Right renal pelvis (tissue), 4 donors: ENCODE measurements around the gene NTRK2. TPM values are rescaled to one million over a fixed set of nuclear protein-coding genes. Genes with fewer than 3 reads are reported as not detected.

Source experiments
- DNase-seq, 4 donors: peaks; one replicate each; pipeline ENCODE4 v3.0.0-alpha.2; 2013; ENCODE audit warnings: low read depth in 4 of 4, low spot score in 3 of 4, missing footprints in 1 of 4
- polyA plus RNA-seq, 4 donors: library from polyadenylated mRNA; unstranded; fragments of 120-200 nt; gene quantifications; one replicate each; pipeline ENCODE4 v1.2.1, GENCODE V29; 2013; ENCODE audit not compliant: insufficient read length in 4 of 4

The NTRK2 gene
- polyA plus RNA-seq = 100 to 1,000 TPM in 3 of 4 donors, 10 to 100 TPM in 1; 94.3 to 117 (median 109) TPM

GRCh38 chr9:84669288-84670137 lies at the start of gene NTRK2:
Gene NTRK2 (plus strand): TSS chr9:84669729. CDS start chr9:84670749, 1,020 bp downstream.
- peak in 2 of 4 donors; percentile 60 to 65 for DNase-seq

DNA sequence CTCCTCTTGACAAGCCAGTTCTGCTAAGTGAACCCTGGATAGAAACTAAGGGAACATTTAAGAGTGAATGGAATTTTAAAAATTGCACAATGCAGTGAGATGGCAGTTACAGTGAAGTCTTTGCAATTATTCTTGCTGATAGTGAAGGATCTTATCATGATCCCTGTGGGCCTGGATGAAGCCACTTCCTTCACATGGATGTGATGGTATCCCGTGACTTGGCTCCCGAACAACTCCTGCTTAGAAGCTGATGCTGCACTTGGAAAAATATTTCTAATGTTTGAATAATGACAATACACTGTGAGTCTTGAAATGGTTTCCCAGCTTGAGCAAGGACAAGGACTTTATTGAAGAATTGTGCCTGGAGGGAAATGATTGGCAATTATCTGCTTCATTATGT lies 49.2 kb upstream of the NTRK2 start:
- no peak for DNase-seq

- DNase-seq = no peak
Observed at GRCh38 chr9:84621811-84622210, 47.7 kb upstream of the NTRK2 start.

GRCh38 chr9:84622981-84623380 lies 46.5 kb upstream of the NTRK2 start:
- no peak for DNase-seq

GRCh38 chr9:84636436-84636835 lies 33.1 kb upstream of the NTRK2 start:
- no peak for DNase-seq

- no peak for DNase-seq
Observed at GRCh38 chr9:84642553-84643141, 26.9 kb upstream of the NTRK2 start.

DNA sequence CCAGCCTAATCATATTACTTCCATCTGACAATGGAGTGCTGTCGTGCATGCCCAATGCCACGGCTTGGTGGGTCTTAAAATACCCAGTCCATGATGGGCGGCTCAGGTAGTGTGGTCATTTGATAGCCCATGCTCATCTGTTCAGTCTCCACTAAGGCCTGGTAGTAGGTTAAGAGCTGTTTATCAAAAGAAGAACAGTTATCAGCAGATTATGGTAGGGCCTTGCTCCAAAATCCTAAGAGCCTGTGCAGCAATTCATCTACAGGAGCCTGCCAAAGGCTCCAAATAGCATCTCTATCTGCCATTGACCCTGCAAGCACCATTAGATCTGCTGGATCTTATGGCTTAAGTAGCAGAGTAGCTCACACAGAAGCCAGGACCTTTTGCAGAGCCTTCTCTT lies 21.8 kb upstream of the NTRK2 start:
- no peak for DNase-seq

GRCh38 chr9:84652496-84653120 lies 16.9 kb upstream of the NTRK2 start:
- no peak for DNase-seq

DNA sequence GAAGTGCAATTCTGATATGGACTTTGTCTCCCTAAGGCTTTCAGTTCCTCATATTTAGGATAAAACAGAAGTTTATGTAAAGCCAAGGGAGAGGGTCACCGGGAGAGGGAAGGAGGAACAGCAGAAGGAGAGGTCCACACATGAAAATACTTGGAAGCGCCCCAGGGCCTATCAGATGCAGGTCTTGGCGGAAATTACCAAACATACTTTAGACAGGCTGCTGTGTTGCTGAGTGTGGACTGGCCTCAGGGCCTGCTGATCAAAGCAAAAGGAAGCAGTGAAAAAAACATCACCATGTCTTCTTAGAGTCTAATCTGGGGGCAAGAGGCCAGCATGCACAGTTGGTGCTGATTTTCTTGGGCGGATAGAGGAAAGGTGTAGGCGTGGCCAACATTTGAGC lies 14.1 kb upstream of the NTRK2 start:
- no peak for DNase-seq

GRCh38 chr9:84659313-84659712 lies 10.2 kb upstream of the NTRK2 start:
- no peak for DNase-seq

- no peak for DNase-seq
Observed at GRCh38 chr9:84659773-84660172, 9.8 kb upstream of the NTRK2 start.

DNA sequence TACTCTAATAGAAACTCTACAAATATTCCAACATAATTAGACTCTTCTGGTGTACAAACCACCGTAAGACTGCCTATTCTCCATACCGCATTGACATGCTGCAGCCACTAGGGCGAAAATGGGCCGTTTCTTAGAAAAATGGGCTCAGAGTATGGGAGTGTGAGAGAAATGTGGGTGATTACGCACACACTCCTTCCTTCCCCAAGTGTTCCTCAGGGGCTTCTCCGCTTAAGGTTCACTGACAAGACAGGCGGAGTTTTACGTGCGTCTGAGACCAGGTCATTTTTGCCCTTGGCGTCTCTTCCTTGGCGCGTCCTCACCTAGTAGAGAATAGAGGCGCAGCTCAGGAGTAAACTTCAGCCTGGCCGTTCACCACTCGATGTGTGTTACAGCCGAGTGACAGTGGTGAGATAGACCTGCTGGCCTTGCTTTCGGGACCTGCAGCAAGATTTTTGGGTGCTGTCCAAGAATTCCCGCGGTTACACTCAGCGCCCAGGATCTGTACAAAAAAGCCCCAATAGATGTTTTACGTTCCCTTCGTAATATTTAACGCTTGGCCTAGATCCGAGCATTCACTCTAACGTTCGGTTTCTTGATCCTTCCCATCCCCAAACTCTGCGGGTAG lies 1.8 kb upstream of the NTRK2 start:
- DNase-seq = peak in 2 of 4 donors; percentile 60 to 63

DNA sequence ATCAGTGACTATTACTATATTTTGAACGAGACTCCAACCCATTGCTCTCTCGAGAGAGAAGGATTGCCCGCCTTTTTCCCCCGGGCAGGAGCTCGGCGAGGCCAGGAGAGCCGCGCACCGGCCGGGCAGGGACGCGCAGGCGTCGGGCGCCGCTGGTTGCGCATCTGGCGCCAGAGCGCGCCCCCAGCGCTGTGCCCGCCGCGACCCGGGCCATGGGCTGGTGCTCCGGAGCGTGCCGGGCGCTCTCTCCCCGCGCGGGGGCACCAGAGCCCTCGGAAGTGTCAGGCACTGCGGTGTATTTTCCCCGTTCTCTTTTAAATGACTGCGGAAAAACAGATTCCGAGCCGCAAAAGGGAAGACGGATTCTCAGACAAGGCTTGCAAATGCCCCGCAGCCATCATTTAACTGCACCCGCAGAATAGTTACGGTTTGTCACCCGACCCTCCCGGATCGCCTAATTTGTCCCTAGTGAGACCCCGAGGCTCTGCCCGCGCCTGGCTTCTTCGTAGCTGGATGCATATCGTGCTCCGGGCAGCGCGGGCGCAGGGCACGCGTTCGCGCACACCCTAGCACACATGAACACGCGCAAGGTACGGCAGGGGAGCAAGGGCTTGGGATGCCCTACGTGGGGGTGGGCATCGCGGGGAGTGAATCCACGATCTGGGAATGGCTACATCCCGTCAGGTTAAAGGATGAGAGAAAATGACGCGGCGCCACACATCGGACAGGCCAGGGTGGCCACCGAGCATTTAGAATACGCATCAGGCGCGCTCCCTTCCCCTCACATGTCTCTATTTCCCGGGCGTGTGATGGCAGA lies 1.1 kb upstream of the NTRK2 start:
- peak in 3 of 4 donors; percentile 79 to 83 (median 82) for DNase-seq

DNA sequence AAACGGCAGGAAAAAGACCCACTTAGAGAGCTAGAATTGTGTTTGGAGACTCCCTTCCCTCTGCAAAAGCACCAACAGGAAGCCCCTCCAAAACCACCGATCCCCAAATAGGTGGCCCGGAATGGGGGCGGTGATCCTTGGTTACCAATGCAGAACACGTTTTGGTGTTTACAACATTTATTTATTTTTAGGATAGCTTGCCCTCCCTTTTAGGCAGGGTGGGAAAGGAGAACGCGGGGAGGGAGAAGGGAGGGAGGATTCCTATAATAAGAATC lies 579 bp upstream of the NTRK2 start:
- DNase-seq = peak in 1 of 4 donors; percentile 43

GRCh38 chr9:84670138-84671041 lies 861 bp downstream of the NTRK2 start:
- peak in 2 of 4 donors; percentile 38 to 39 for DNase-seq

DNA sequence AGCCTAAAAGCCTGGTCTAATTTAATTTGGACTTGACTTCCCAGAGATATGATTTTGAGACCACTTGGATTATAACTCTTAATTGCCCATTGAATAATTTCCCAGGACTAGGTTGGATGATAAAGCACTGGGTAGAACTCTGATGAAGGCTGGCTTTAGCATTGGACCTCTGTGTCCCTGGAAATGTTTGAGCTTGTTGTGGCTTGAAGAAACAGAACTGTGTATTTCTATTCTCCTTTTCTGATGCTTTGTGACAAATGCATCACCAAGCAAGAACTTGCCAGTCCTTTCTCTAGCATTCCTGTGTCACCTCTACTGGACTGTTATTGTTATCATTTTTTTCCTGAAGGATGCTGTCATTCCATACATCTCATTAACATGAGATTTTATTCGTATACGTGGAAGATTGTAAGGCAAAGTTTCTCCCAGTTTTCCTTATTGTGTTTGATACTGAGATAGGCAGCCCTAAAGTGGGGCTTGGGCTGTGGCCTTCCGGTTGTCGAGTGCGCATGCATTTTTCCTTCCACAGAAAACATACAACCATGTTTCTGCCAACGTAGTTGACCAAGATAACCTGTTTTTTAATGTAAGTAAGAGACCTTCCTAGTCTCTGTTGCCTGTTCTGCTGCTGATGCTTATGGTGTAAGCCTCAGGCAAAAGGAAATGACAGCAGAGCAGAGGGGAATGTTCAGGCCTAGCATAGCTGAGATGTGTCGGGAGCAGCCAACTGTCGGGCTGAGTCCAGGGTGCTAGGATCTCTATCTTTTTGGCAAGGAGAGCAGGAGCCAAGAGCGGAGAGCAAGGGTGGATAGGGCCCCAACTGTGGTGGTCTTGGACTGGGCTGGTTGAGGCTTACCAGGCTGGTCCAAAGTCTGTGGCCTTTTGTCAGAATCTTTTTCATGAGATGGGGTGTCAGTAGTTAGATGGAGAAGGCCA lies 2.3 kb downstream of the NTRK2 start:
- peak in 2 of 4 donors; percentile 26 to 36 for DNase-seq

GRCh38 chr9:84673806-84674205 lies 4.3 kb downstream of the NTRK2 start:
- DNase-seq = no peak

DNA sequence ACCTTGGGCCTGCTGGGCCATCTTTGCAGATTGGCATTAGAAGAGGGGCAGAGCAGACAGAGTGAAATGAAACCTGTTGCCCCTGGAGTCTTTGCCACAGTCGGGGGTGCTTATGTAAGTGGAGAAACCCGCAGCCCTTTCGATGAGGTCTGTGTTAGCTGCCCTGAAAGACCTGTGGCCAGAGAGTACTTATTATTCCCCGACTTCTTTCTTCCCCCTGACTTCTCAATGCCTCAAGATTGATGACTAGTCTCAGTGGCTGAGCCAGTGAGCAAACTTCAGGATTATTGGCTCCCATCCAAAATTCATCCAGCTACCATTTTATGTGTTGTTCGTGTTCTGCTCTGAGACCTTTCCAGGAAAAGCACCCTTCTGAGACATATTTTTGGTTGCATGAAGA lies 7.6 kb downstream of the NTRK2 start:
- DNase-seq = no peak
